Chondrocyte (in vitro differentiated cells): ENCODE data around the gene SOAT2. TPM values are rescaled to one million over a fixed set of nuclear protein-coding genes. Genes with fewer than 3 reads are reported as not detected.

Source experiments
- DNase-seq: peaks from one replicate; pipeline ENCODE4 v3.0.0; 2021; ENCODE audit warnings: mixed read lengths, low spot score
- H3K27ac Mint-ChIP-seq: one replicate; pipeline ENCODE4 v1.8.0; 2021; ENCODE audit warnings: mild to moderate bottlenecking, moderate library complexity, mixed read lengths; ENCODE audit not compliant: unreplicated experiment
- H3K27me3 Mint-ChIP-seq: 2 replicates; pipeline ENCODE4 v1.8.0; 2021; ENCODE audit warnings: low read depth, mixed read lengths
- H3K36me3 Mint-ChIP-seq: 2 replicates; pipeline ENCODE4 v1.8.0; 2021; ENCODE audit warnings: low read depth, mixed read lengths
- H3K4me1 Mint-ChIP-seq: 2 replicates; pipeline ENCODE4 v1.8.0; 2021; ENCODE audit warnings: low read depth, mild to moderate bottlenecking, mixed read lengths
- H3K4me3 Mint-ChIP-seq: one replicate; pipeline ENCODE4 v1.8.0; 2021; ENCODE audit warnings: mild to moderate bottlenecking, moderate library complexity, mixed read lengths; ENCODE audit not compliant: unreplicated experiment
- H3K9me3 Mint-ChIP-seq: 2 replicates; pipeline ENCODE4 v1.8.0; 2021; ENCODE audit warnings: low read depth, mixed read lengths
- total RNA-seq: library from RNA; stranded (reverse); gene quantifications from 3 replicates; pipeline ENCODE4 v1.2.1, GENCODE V29; 2021
- TF ChIP-seq, protein P1 (sequence below): fragments of 200-600 bp; sonication (generic); IDR thresholded peaks from 2 replicates; pipeline ENCODE4 v1.5.0; 2021; ENCODE audit warnings: antibody characterized with exemption, mild to moderate bottlenecking, moderate library complexity

Gene SOAT2
- total RNA-seq, 1 donor from 2014 or later = not detected

GRCh38 chr12:53151039-53151438 is 47.8 kb downstream of the SOAT2 start:
- H3K4me3 Mint-ChIP-seq = no peak overlapping the region
- H3K4me1 Mint-ChIP-seq = peaks cover 5% of the 10 kb centered on the region
- no peaks in the 10 kb centered on the region for H3K27me3 Mint-ChIP-seq
- H3K36me3 Mint-ChIP-seq = peaks cover 1% of the 10 kb centered on the region
- TF ChIP-seq, protein P1, sequence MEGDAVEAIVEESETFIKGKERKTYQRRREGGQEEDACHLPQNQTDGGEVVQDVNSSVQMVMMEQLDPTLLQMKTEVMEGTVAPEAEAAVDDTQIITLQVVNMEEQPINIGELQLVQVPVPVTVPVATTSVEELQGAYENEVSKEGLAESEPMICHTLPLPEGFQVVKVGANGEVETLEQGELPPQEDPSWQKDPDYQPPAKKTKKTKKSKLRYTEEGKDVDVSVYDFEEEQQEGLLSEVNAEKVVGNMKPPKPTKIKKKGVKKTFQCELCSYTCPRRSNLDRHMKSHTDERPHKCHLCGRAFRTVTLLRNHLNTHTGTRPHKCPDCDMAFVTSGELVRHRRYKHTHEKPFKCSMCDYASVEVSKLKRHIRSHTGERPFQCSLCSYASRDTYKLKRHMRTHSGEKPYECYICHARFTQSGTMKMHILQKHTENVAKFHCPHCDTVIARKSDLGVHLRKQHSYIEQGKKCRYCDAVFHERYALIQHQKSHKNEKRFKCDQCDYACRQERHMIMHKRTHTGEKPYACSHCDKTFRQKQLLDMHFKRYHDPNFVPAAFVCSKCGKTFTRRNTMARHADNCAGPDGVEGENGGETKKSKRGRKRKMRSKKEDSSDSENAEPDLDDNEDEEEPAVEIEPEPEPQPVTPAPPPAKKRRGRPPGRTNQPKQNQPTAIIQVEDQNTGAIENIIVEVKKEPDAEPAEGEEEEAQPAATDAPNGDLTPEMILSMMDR = no peak
- no peak for DNase-seq
- no peaks in the 10 kb centered on the region for H3K9me3 Mint-ChIP-seq
- H3K27ac Mint-ChIP-seq = no peak overlapping the region

DNA sequence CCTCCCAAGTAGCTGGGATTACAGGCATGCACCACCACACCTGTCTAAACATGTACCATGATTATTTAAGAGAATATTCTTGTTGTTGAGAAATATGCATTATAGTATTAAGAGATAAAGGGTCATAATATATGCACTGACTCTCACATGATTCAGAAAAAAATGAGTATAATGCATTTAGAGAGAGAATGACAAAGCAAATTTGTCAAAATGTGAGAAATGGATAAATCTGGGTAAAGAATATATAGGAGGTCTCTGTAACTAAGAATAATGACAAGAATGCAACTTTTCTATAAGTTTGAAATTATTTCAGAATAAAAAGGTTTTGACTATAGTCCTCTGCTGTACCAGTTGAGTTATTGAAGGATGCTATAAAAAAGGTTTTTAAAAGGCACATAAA is 49.1 kb downstream of the SOAT2 start:
- H3K27me3 Mint-ChIP-seq = no peaks in the 10 kb centered on the region
- H3K4me3 Mint-ChIP-seq = no peak overlapping the region
- H3K36me3 Mint-ChIP-seq = peaks cover 1% of the 10 kb centered on the region
- TF ChIP-seq, protein P1 = no peak
- DNase-seq = no peak
- peaks cover 5% of the 10 kb centered on the region for H3K4me1 Mint-ChIP-seq
- H3K9me3 Mint-ChIP-seq = no peaks in the 10 kb centered on the region
- H3K27ac Mint-ChIP-seq = no peak overlapping the region

- TF ChIP-seq, protein P1 = peak; percentile 95
- H3K4me3 Mint-ChIP-seq = no peak overlapping the region
- peaks cover 5% of the 10 kb centered on the region for H3K36me3 Mint-ChIP-seq
- no peak for DNase-seq
- H3K27ac Mint-ChIP-seq = no peak overlapping the region
- H3K27me3 Mint-ChIP-seq = no peaks in the 10 kb centered on the region
- no peaks in the 10 kb centered on the region for H3K9me3 Mint-ChIP-seq
- peaks cover 10% of the 10 kb centered on the region for H3K4me1 Mint-ChIP-seq
These were observed 56.0 kb downstream of the SOAT2 start for GRCh38 chr12:53159195-53159839.

DNA sequence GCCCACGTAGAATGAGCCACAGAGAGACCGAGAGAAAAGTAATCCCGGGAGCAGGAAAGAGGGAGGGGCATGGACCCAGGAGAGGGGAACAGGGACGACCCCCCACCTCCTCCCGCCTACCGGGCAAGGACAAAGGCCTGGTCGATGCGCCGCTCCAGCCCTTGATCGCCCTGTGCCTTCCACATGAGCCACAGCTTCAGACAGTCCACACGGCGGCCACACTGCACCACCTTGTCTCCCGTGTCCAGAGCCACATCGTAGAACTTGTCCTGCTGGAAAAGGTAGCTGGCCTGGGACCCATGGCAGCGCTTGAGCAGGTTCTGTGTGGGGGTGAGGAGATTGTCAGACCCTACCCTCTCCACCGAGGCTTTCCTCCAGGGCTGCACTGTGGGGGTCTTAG is 56.7 kb downstream of the SOAT2 start:
- Mint-ChIP-seq H3K27ac (no peak overlapping the region), H3K27me3 (no peaks in the 10 kb centered on the region), H3K4me1 (peaks cover 10% of the 10 kb centered on the region), H3K36me3 (peaks cover 5% of the 10 kb centered on the region), H3K9me3 (no peaks in the 10 kb centered on the region), H3K4me3 (no peak overlapping the region)
- DNase-seq = no peak
- TF ChIP-seq, protein P1 = no peak

DNA sequence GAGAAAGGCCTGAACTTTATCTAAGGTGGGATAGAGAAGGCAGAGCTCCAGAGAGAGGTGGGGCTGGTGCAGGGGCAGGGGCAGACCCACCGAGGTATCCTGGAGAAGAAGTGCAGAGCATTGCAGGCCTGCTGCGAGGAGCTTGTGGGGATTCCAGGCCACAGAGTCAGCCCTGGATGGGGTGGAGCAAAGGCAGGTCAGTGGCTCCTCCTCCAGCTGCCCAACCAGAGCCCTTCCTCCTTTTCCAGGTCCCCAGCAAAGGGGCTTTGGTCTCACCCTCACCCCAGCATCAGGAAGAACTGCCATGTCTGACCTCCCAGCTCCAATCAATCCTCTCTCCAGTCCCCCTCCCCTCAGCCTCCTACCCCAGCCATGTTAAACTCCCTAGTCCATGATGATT is 57.4 kb downstream of the SOAT2 start:
- Mint-ChIP-seq H3K36me3 (peaks cover 5% of the 10 kb centered on the region), H3K9me3 (no peaks in the 10 kb centered on the region), H3K27ac (no peak overlapping the region), H3K27me3 (no peaks in the 10 kb centered on the region), H3K4me1 (peaks cover 8% of the 10 kb centered on the region), H3K4me3 (no peak overlapping the region)
- no peak for DNase-seq
- TF ChIP-seq, protein P1 = no peak
